Measurements from ENCODE around the gene ZBTB12. TPM values are rescaled to one million over a fixed set of nuclear protein-coding genes. Genes with fewer than 3 reads are reported as not detected.

The ZBTB12 gene
- total and polyA plus RNA-seq, 2 of the 13 experiments (the other 11 are each of a cell fraction or from before 2014, with no cell fraction given) = 4.8 to 6.0 TPM

GRCh38 chr6:31877651-31878161 is 24.2 kb downstream of the ZBTB12 start (continued):
- TF ChIP-seq, protein P1, sequence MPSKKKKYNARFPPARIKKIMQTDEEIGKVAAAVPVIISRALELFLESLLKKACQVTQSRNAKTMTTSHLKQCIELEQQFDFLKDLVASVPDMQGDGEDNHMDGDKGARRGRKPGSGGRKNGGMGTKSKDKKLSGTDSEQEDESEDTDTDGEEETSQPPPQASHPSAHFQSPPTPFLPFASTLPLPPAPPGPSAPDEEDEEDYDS (CRISPR knock-in tag; IDR thresholded peaks at IDR 0.05) = peak; percentile 40; the same call in 1 of the 2 replicates
- TF ChIP-seq PAWR (CRISPR knock-in tag; IDR thresholded peaks at IDR 0.05; ENCODE audit: borderline replicate concordance) (no peak), ZNF331 (CRISPR knock-in tag; IDR thresholded peaks at IDR 0.05) (peak; percentile 50), TSC22D2 (CRISPR knock-in tag; IDR thresholded peaks at IDR 0.05; ENCODE audit: borderline replicate concordance) (peak; percentile 47; the same call in 1 of the 2 replicates), ZNF510 (CRISPR knock-in tag; IDR thresholded peaks at IDR 0.05; ENCODE audit: low read depth) (0 out of 2 replicates have a peak, but pooled peaks have one; percentile 59), ELF1 (CRISPR knock-in tag; IDR thresholded peaks at IDR 0.05) (peak; percentile 74), SP5 (CRISPR knock-in tag; IDR thresholded peaks at IDR 0.05; ENCODE audit: borderline replicate concordance, low read depth) (peak; percentile 40; the same call in 1 of the 2 replicates), MAFG (CRISPR knock-in tag; IDR thresholded peaks at IDR 0.05) (no peak), MEIS1 (CRISPR knock-in tag; IDR thresholded peaks at IDR 0.05; ENCODE audit: borderline replicate concordance) (peak; percentile 95), POLR2AphosphoS2 (IDR thresholded peaks at IDR 0.05; ENCODE audit: low read depth, low read length) (no peak), TOPORS (CRISPR knock-in tag; IDR thresholded peaks at IDR 0.05) (no peak), ZNF777 (CRISPR knock-in tag; IDR thresholded peaks at IDR 0.05) (no peak), MIER3 (CRISPR knock-in tag; IDR thresholded peaks at IDR 0.05; ENCODE audit: borderline replicate concordance) (peak; percentile 31; the same call in 1 of the 2 replicates), KAT7 (CRISPR knock-in tag; IDR thresholded peaks at IDR 0.05; ENCODE audit: borderline replicate concordance) (peak; percentile 49; the same call in 1 of the 2 replicates), HIC2 (CRISPR knock-in tag; IDR thresholded peaks at IDR 0.05; ENCODE audit: low read depth) (peak; percentile 65; the same call in 1 of the 2 replicates), HNF1B (CRISPR knock-in tag; IDR thresholded peaks at IDR 0.05) (no peak), ZNF232 (CRISPR knock-in tag; IDR thresholded peaks at IDR 0.05; ENCODE audit: borderline replicate concordance) (no peak), ZNF761 (CRISPR knock-in tag; conservative IDR thresholded peaks at IDR 0.05) (peak; percentile 41; the same call in 1 of the 2 replicates), ZNF10 (CRISPR knock-in tag; IDR thresholded peaks at IDR 0.05; ENCODE audit: borderline replicate concordance, low read depth) (no peak), RXRB (CRISPR knock-in tag; IDR thresholded peaks at IDR 0.05; ENCODE audit: borderline replicate concordance) (0 out of 2 replicates have a peak, but pooled peaks have one; percentile 6)
- TF ChIP-seq, protein P2, sequence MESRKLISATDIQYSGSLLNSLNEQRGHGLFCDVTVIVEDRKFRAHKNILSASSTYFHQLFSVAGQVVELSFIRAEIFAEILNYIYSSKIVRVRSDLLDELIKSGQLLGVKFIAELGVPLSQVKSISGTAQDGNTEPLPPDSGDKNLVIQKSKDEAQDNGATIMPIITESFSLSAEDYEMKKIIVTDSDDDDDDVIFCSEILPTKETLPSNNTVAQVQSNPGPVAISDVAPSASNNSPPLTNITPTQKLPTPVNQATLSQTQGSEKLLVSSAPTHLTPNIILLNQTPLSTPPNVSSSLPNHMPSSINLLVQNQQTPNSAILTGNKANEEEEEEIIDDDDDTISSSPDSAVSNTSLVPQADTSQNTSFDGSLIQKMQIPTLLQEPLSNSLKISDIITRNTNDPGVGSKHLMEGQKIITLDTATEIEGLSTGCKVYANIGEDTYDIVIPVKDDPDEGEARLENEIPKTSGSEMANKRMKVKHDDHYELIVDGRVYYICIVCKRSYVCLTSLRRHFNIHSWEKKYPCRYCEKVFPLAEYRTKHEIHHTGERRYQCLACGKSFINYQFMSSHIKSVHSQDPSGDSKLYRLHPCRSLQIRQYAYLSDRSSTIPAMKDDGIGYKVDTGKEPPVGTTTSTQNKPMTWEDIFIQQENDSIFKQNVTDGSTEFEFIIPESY (CRISPR knock-in tag; IDR thresholded peaks at IDR 0.05) = peak; percentile 1; the same call in 1 of the 2 replicates
- TF ChIP-seq, protein P3, sequence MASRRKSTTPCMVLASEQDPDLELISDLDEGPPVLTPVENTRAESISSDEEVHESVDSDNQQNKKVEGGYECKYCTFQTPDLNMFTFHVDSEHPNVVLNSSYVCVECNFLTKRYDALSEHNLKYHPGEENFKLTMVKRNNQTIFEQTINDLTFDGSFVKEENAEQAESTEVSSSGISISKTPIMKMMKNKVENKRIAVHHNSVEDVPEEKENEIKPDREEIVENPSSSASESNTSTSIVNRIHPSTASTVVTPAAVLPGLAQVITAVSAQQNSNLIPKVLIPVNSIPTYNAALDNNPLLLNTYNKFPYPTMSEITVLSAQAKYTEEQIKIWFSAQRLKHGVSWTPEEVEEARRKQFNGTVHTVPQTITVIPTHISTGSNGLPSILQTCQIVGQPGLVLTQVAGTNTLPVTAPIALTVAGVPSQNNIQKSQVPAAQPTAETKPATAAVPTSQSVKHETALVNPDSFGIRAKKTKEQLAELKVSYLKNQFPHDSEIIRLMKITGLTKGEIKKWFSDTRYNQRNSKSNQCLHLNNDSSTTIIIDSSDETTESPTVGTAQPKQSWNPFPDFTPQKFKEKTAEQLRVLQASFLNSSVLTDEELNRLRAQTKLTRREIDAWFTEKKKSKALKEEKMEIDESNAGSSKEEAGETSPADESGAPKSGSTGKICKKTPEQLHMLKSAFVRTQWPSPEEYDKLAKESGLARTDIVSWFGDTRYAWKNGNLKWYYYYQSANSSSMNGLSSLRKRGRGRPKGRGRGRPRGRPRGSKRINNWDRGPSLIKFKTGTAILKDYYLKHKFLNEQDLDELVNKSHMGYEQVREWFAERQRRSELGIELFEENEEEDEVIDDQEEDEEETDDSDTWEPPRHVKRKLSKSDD (CRISPR knock-in tag; IDR thresholded peaks at IDR 0.05; ENCODE audit: low read depth) = no peak

Measured in HepG2 (cell line).